Measurements from ENCODE around the gene C16orf89.
"Not testable (repeated sequence)": the region's sequence is repeated elsewhere in the genome, so short reads cannot be mapped to it uniquely, and the experiment has no call there.

C16orf89 gene

GRCh38 chr16:5084099-5084731 is 18.5 kb upstream of the C16orf89 start:
- DNase-seq, result not testable (repeated sequence)

DNA sequence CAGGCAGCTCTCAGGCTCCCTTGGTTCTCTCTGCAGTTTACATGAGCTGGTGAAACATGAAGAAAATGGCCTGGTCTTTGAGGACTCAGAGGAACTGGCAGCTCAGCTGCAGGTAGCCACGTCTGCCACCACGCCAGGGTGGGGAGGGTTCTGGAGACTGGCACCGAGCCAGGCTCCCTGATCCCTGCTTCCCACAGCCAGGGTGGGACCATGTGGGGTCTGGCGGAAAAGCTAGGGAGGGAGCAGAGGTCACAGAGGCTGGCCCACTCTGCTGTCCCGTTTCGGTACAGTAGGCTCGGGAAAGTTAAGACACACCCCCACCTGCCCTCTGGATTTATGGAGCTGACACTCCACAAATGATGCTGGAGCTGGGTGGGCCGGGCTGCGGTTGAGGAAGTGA is 17.9 kb upstream of the C16orf89 start:
- DNase-seq, result not testable (repeated sequence)

- not testable (repeated sequence) for DNase-seq
Observed at GRCh38 chr16:5080996-5081395, 15.2 kb upstream of the C16orf89 start.

DNA sequence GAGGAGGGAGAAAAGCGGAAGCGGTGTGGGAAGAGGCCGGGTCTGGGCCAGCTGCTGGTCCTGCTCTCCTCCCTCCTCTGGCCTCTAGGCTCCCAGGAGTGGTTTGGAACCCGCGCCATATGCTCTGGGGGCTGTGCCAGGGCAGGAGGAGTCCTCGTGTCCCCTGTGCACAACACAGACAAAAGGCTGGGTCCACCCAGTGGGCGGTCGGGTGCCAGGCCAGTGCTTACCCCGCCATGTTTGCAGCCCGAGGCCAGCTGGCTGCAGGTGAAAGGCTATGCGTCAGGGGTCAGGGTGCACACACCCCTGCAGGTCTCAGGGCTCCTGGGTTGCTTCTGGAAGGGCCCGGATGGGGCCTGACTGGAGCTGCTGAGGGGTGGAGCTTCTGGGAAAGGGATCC is 14.7 kb upstream of the C16orf89 start:
- not testable (repeated sequence) for DNase-seq

GRCh38 chr16:5078626-5079025 is 12.9 kb upstream of the C16orf89 start:
- DNase-seq, result no peak

DNA sequence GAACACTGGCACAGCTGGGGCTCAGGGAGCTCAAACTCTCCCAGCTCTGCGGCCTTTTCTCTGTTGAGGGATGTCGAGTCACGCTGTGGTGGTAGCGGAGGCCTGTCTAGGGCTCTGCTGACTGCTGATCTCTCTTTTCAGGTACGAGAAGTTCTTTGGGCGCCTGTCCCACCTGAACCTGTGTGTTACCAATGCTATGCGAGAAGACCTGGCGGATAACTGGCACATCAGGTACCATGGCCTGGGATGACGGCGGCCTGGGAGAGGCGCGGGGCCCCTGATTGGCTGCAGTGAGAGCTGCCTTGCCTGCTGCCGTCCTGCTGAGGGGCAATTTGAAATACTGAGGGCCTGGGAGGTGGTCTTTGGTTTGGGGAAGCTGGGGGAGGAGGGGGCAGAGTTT is 11.5 kb upstream of the C16orf89 start:
- DNase-seq, result no peak

GRCh38 chr16:5075637-5076036 is 9.9 kb upstream of the C16orf89 start:
- no peak for DNase-seq

GRCh38 chr16:5073771-5074170 is 8.0 kb upstream of the C16orf89 start:
- DNase-seq, result not testable (repeated sequence)

DNA sequence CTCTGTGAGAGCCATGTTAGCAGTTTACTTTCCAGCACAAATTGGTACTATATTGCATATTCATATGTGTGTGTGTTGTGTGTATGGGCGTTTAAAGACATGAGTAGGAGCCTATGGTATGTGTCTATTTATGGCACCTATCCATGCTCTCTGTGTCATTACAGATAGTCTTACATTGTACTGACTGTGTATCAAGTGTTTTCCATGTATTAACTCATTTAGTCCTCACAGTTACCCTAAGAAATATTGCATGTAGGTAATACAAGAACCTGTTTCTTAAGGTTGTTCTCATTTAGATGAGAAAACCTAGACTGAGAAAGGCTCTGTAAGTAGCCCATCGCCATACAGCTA is 7.5 kb upstream of the C16orf89 start:
- no peak for DNase-seq

- DNase-seq, result no peak
Observed at GRCh38 chr16:5072334-5073278, 6.8 kb upstream of the C16orf89 start.

GRCh38 chr16:5071681-5072333 is 6.1 kb upstream of the C16orf89 start, which contains the start of gene ALG1:
TSS of gene ALG1 (plus strand) at chr16:5071843. CDS start at chr16:5071850, 7 bp downstream.
- DNase-seq, result peak; percentile 94

- DNase-seq, result no peak
Observed at GRCh38 chr16:5071341-5071680, 5.6 kb upstream of the C16orf89 start.

DNA sequence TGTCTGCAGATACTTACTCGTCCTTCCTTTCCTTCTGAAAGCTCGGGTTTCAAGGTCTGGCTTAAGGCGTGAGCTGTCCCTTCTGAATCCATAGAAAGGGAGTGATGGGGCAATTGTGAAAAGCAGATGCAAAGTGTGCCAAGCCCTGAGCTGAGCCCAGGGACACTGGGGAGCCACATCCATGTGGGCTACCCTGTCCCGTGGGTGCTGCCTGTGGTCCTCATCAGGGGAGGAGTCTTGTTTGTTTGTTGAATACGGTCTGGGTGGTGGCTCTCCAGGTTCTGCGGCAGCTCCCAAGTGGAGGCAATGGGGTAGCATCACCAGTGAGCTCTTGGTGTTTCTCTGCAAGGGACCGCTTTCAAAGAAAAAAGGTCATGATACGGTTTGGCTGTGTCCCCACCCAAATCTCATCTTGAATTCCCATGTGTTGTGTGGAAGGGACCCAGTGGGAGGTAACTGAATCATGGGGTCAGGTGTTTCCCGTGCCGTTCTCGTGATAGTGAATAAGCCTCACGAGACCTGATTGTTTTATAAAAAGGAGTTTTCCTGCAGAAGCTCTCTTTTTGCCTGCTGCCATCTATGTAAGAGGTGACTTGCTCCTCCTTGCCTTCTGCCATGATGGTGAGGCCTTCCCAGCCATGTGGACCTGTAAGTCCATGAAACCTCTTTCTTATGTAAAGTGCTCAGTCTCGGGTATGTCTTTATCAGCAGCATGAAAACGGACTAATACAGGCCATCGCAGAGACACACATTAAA is 4.9 kb upstream of the C16orf89 start:
- no peak for DNase-seq

GRCh38 chr16:5069854-5070253 is 4.1 kb upstream of the C16orf89 start:
- DNase-seq, result no peak

DNA sequence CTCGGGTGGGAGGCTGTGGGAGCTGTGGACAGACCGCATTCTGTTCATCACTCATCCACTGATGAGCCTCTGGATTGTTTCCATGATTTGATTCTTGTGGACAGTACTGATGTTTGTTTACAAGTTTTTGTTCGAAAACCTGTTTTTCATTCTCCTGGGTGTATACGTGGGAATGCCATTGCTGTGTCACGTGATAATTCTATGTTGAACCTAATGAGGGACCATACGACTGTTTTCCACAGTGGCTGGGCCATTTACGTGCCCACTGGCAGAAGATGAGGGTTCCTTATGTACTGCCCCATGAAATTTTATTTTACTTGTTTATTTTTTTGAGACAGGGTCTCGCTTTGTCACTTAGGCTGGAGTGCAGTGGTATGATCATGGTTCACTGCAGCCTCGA is 3.3 kb upstream of the C16orf89 start:
- DNase-seq, result no peak

DNA sequence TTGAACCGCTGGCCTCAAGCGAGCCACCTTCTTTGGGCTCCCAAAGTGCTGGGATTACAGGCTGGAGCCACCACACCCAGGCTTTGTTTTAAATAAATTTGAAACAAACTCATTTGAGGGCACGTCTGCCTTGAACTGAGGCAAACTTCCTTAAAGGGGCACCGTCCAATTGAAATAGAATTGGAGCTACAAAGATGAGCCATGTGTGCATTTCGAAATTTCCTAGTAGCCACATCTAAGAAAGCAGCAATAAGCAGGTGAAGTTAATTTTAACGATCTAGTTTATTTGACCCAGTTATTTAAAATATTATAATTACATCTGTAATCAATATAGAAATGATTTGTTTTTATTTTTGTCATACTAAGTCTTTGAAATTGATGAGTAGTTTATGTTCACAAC is 755 bp upstream of the C16orf89 start:
- no peak for DNase-seq

DNA sequence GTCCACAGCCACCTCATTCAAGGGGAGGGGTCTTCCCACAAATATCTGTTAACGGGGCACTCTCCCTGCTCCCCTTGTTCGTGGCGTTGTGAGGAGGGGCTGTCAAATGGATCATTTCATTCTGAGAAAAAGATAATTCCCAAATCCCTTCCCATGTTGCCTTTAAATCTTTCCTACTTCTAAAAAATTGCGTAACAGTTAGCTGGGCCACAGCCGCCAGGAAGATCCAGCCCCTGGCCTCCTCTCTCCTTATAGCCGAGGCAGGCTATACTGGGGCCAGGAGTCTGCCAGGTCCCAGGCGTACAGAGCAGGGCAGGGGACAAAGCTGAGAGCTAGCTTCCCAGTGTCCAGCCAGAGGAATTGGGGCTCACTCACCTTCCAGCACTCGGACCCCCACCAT is 430 bp downstream of the C16orf89 start:
- no peak for DNase-seq

DNA sequence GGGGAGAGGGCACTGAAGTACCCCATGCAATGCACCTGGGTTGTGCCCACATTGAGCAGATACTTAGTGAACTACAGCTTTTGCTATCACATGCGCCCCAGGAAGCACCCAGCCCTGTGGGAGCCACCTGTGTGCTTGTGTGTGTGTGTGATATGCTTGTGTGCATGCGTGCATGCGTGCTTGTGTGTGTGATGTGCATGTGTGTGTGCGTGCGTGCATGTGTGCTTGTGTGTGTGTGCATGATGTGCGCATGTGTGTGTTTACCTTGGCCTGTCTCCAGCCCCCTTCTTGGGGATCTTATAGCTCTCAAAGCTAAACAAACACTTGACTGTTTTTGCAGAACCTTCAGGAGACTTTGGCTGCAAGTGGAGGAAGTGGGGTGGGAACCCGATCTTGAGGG is 841 bp downstream of the C16orf89 start:
- DNase-seq, result no peak

- no peak for DNase-seq
Observed at GRCh38 chr16:5062790-5063765, 2.7 kb downstream of the C16orf89 start.

DNA sequence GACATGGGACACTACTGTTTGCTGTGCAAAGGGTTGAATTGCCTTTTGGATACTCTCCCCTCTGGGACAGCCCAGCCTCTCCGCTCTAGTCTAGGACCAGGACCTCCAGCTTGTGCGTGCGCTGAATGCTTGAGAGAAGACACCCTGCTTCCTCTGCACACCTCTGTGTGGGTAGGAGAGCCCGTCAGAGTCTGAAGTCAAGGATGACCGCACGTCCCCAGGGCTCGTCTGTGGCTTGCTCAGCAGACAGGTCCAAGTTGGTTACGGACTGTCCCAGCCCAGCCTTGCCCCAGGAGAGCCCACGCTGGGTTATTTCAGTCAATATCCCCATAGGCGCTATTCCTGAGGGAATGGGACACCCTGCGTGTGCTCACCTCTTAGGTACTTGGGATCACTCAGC is 3.7 kb downstream of the C16orf89 start:
- DNase-seq, result no peak

GRCh38 chr16:5060073-5060641 is 5.6 kb downstream of the C16orf89 start:
- DNase-seq, result no peak
